CD4-positive, alpha-beta T cell treated with Interferon alpha-2 for 1 hour (primary cell): ENCODE measurements around the gene AAR2.
A peak's percentile ranks its signal among the peaks of the same experiment; 100 is the strongest.

Source experiments
- DNase-seq, 2 donors: peaks; one replicate each; pipeline ENCODE4 v3.0.0-alpha.2; 2020 to 2022

AAR2 gene

GRCh38 chr20:36235892-36236785 lies at the start of gene AAR2:
TSS of gene AAR2 (plus strand) at chr20:36236478. CDS start at chr20:36239869, 3,391 bp downstream.
- DNase-seq = peak; percentile 68 to 77

GRCh38 chr20:36193977-36194712 lies 42.1 kb upstream of the AAR2 start:
- no peak for DNase-seq

GRCh38 chr20:36196676-36197075 lies 39.6 kb upstream of the AAR2 start:
- DNase-seq = no peak

- no peak for DNase-seq
Measured at GRCh38 chr20:36197271-36197670, 39.0 kb upstream of the AAR2 start.

- peak; percentile 56 to 72 for DNase-seq
Measured at GRCh38 chr20:36199345-36200257, 36.7 kb upstream of the AAR2 start.

- DNase-seq = no peak
Measured at GRCh38 chr20:36200451-36200850, 35.8 kb upstream of the AAR2 start.

GRCh38 chr20:36201198-36201597 lies 35.1 kb upstream of the AAR2 start:
- no peak for DNase-seq

- peak; percentile 67 to 77 for DNase-seq
Measured at GRCh38 chr20:36202891-36203338, 33.4 kb upstream of the AAR2 start.

GRCh38 chr20:36203861-36204260 lies 32.4 kb upstream of the AAR2 start:
- DNase-seq = no peak

GRCh38 chr20:36205026-36205425 lies 31.3 kb upstream of the AAR2 start:
- DNase-seq = no peak

- no peak for DNase-seq
Measured at GRCh38 chr20:36206068-36206467, 30.2 kb upstream of the AAR2 start.

- DNase-seq = no peak
Measured at GRCh38 chr20:36206641-36207040, 29.6 kb upstream of the AAR2 start.

GRCh38 chr20:36207602-36208001 lies 28.7 kb upstream of the AAR2 start:
- no peak for DNase-seq

- DNase-seq = no peak
Measured at GRCh38 chr20:36208257-36208656, 28.0 kb upstream of the AAR2 start.

GRCh38 chr20:36210436-36211021 lies 25.7 kb upstream of the AAR2 start:
- DNase-seq = no peak

- no peak for DNase-seq
Measured at GRCh38 chr20:36213362-36213761, 22.9 kb upstream of the AAR2 start.

- peak in 1 of 2 donors; percentile 31 for DNase-seq
Measured at GRCh38 chr20:36214684-36215256, 21.5 kb upstream of the AAR2 start.

GRCh38 chr20:36215778-36216177 lies 20.5 kb upstream of the AAR2 start:
- DNase-seq = no peak

- no peak for DNase-seq
Measured at GRCh38 chr20:36216314-36217025, 19.8 kb upstream of the AAR2 start.

GRCh38 chr20:36217226-36217625 lies 19.1 kb upstream of the AAR2 start:
- DNase-seq = no peak

- no peak for DNase-seq
Measured at GRCh38 chr20:36218380-36219064, 17.8 kb upstream of the AAR2 start.
